HS-5 (cell line): ENCODE data around the gene BOK.
A peak's percentile ranks its signal among the peaks of the same experiment; 100 is the strongest.

Source experiments
- DNase-seq: peaks from one replicate; pipeline ENCODE4 v3.0.0-alpha.2; 2012; ENCODE audit warnings: low read depth

BOK gene

DNA sequence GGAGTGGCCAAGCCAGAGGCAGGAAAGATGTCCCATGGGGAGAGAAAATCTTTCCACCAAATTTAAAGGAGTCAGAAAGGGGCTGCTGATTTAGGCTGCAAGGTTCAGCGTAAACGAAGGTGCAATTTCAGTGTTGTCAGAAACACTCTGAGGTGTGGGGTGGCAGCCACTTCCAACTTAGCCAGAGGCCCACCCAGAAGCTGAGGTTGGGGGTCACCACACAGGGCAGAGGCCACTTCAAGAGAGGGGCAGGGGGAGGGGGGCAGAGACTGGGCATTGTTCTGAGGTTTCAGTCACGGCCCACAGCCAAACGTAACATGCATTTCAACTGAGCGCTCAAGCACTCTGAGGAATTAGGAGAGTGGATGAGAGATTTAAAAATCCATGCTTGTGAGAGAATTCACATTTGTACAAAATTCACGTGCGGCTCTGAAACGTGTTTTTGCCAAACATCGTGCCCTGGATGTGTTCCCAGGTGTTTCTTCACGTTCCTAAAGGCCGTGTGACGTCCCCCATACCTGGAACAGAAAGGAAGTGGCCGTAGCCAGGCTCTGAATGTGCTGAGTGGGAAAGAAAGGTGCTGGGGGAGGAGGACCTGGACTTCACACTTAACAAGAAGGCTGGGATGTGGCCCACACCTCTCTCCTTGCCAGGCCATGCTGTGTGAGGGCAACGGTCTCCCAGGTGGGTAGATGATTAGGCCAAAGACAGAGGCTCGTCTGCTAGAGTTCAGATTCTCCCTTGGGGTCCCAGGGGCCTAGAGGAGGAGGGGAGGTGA is 19.5 kb upstream of the BOK start:
- no peak for DNase-seq

DNA sequence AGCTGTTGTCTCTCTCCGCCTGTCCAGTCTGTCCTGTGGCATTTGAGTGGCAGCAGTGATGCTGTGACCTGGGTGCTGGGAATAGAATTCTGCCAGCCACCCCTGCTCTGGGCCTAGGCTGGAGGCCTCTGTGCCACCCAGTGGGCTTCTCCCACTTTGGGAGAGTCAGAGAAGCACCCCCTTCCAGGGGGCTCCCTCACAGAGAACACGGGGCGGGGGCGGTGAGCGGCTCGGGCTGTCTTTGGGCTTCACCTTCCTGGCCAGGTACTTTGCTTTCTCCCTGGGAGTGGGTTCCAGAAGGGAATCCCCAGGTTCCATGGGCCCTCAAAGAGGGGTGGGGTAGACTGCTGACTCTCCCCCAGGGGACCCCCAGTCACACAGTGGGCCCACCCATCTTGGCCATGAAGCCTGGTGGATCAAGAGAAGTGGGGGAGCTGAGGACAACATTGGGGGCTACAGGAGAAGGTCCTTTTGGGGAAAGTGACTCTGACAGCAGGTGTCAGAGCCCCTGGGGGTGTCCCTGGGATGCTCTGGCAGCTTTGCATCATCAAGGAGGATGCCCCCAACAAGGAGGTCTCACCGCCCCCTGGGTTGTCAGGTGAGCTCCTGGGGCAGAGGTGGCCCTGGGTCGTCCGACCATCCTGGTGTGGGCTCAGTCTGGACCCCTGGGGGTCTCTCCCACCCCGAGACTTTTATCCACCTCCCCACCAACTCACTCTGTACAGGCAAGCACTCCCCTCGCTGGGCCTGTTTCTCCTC is 18.8 kb upstream of the BOK start:
- no peak for DNase-seq

DNA sequence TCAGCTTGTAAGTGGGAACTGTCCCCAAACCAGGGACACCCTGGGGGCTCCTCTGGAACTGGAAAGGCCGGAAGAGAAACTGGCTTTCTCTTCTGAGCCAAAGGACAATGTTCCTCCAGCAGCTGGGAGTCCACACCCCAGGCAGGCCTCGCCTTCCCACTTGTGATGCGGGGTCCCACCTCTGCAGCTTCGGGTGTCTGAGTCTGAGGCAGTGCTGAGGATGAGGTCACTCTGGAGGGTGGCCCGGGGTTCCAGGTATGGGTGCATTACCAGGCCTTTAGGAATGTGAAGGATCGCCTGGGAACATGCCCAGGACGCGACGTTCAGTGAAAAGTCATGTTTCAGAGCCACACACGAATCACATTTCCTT is 18.2 kb upstream of the BOK start:
- DNase-seq: no peak

DNA sequence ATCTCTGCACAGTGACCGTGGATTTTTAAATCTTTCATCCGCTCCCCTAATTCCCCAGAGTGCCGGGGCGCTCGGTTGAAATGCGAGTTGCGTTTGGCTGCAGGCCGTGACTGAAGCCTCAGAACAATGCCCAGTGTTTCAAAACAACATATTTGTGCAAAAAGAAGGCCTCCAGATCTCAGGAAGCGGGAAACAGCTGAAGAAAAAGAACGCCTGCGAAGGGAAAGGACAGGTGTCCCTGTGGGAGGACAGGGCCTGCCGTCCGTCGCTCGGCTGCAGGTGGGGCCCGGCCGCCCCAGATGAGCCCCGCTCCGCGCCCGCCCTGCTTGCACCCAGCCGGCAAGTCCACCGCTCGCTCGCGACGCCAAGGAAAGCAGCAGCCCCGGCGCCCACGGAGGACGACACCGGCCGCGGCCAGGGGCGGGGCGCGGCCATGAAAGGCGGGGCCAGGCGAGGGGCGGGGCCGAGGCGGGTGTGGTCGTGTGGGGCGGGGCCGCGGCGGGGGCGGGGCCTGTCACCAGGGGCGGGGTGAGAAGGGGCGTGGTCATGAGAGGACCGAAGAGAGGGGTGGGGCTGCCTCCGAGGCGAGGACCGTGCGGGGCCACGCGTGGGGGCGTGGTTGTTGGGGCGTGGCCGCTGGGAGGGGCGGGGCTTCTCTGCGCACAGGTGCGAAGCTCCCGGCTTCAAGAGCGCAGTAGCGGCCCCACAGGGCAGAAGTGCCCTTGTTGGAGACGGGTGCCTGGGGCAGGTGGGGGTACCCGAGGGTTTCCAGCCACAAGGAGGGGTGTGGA is 17.6 kb upstream of the BOK start:
- DNase-seq: no peak

- DNase-seq: no peak
These were observed 16.8 kb upstream of the BOK start for GRCh38 chr2:241541564-241542277.

DNA sequence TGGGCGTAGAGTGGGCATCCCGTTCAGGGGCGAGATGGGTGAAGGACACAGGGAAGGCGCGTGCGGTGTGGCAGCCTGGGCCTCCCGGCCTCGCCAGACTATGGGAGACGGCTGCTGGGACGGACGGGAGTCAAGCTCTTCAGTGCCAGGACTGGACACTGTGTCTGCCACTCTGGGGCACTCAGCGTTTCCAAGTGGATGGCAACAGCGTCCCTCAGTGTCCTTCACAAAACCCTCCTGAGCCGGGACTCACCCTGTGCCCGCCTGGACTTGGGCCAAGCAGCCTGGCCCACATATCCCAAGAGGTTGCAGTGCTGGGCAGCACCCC is 16.3 kb upstream of the BOK start:
- DNase-seq: no peak

DNA sequence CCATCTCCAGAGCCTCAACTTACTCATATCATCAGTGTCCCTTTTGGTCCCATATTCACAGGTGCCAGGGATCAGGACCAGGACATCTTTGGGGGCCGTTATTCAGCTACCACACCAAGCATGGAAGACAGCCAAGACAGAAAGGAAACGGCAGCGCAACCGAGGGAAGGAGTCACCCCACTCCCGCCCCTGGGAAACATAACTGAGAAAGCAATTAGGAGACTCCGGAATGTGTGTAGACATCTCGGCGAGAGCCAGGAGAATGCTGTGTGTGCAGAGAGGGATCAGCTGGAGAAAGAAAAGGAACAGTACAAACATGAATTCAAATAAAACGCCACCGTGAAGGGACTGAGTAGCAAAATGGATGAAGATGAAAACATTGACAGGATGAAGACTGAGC is 13.4 kb upstream of the BOK start:
- no peak for DNase-seq

DNA sequence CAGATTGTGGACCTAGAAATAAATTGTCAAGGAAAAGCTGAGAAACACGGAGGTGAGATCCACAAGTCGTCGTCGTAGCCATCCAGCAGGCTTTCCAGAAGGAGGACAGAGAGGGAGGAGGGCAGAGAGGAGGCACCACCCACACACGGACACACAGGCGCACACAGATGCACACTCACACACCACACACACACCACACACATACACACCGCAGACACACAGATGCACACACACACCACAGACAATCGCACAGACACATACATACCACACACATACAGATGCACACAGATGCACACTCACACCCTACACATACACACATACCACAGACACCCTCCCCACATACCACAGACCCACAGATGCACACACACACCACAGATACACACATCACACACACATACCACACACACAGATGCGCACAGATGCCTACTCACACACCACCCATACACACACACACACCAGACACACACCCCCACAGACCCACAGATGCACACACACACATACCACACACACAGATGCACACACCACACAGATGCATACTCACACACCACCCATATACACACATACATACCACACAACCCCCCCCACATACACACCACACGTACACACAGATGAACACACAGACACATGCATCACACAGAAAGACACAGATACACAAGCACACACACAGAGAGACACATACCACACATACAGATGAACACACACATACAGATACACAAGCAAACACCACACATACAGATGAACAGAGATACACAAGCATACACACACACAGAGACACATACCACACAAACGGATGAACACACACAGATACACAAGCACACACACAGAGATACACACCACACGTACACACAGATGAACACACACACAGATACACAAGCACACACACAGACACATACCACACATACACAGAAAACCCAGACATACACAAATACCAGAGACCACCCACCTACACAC is 12.7 kb upstream of the BOK start:
- DNase-seq: no peak

DNA sequence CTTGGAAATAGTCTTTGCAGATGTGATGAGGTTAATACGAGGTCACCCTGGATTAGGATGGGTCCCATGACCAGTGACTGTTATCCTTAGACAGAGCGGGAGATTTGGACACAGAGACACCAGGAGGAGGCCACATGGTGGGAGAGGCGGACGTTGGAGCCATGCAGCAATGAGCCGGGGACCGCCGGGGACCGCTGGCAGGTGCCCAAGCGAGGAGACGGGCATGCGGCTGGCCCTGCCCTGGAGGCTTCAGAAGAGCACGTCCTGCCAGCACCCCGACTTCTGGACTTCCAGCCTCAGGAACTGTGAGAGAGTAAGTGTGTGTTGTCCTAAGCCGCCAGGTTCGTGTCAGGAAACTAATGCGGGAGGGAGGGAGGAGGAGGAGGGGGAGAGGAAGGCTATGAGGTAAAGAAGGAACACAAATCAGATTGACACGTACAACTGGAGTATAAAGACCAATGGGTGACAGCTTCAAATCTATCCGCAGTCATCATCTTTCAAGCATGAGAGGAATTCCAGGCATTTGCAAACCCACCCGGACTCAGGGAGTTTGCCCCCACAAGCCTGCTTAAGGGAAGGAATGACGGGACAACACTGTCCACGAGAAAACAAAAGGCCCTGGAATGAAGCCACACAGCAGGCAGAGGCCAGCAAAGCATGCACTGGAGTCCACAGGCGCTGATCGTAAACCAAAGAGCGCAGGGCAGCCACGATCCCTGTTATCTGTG is 11.6 kb upstream of the BOK start:
- DNase-seq: peak; percentile 95

- DNase-seq: no peak
These were observed 10.6 kb upstream of the BOK start for GRCh38 chr2:241547781-241548450.

DNA sequence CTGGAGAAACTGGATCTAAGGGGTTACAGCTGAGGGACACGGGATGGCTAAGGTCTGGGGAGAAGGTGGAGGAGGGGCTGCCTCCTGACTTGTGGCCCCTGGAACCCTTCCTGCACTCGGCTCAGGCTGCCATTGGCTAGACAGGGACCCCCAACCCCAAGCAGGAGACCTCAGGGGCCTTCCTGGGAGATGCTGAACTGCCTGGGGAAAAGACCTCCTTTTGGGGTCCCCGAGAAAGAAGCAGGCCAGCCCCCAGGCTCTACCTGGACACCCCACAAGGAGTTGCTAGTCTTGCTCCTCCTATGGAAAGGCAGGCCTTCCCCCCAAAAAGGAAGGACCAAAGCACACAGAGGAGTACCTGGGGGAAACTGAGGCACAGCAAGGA is 10.1 kb upstream of the BOK start:
- no peak for DNase-seq

- no peak for DNase-seq
These were observed 7.6 kb upstream of the BOK start for GRCh38 chr2:241550616-241551580.

DNA sequence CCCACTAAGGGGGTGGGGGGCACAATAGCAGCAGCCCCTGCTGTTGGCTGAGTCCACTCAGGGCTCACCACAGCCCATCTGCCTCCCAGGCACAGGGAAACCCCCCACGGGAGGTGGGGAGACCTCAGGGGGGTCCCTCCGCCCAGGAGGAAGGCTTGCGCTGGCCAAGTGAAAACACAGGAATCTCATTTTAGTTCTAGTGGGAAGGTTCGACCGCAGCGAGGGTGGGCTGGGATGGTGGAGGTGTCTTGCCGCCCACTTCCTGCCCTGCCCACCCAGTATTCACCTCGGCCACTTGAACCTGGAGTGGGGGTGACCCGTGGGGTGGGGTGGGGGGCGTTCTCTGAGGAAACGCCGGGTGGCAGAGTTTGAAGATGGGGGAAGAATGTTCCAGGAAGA is 6.9 kb upstream of the BOK start:
- no peak for DNase-seq

- DNase-seq: no peak
These were observed 6.4 kb upstream of the BOK start for GRCh38 chr2:241551998-241552737.

DNA sequence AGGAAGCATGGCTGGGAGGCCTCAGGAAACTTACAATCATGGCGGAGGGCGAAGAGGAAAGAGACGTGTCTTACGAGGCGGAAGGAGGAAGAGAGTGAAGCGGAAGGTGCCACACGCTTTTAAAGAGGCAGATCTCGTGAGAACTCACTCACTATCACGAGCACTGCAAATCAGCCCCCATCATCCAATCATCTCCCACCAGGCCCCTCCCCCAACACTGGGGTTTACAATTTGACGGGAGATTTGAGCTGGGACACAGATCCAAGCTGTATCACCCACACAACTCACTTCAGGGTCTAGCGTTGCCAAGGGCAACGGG is 5.1 kb upstream of the BOK start:
- no peak for DNase-seq

DNA sequence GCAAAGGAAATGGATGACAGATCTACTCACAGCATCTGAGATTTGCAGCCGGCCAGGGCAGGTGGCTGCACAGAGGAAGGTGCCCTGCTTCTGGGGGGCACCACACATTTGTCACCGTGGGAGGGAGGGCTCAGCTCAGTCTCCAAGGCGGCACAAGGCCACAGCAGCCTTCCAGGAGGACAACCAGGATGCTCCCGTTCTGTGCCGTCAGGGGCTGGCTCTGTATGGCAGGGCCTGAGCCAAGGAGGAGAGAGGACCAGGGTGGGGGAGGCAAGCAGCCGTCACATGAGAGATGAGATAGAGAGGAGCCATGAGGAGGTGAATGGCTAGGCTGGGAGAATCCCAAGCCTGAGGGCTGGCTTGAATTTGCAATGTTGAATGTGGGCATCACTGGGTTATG is 4.6 kb upstream of the BOK start:
- no peak for DNase-seq

- DNase-seq: no peak
These were observed 3.8 kb upstream of the BOK start for GRCh38 chr2:241554610-241555322.

GRCh38 chr2:241555711-241556110 is 2.8 kb upstream of the BOK start:
- no peak for DNase-seq
